ENCODE data around the gene ABLIM2. TPM values are rescaled to one million over a fixed set of nuclear protein-coding genes. Genes with fewer than 3 reads are reported as not detected.

The ABLIM2 gene
- total RNA-seq, 1 donor from 2014 or later, result 7.5 TPM

DNA sequence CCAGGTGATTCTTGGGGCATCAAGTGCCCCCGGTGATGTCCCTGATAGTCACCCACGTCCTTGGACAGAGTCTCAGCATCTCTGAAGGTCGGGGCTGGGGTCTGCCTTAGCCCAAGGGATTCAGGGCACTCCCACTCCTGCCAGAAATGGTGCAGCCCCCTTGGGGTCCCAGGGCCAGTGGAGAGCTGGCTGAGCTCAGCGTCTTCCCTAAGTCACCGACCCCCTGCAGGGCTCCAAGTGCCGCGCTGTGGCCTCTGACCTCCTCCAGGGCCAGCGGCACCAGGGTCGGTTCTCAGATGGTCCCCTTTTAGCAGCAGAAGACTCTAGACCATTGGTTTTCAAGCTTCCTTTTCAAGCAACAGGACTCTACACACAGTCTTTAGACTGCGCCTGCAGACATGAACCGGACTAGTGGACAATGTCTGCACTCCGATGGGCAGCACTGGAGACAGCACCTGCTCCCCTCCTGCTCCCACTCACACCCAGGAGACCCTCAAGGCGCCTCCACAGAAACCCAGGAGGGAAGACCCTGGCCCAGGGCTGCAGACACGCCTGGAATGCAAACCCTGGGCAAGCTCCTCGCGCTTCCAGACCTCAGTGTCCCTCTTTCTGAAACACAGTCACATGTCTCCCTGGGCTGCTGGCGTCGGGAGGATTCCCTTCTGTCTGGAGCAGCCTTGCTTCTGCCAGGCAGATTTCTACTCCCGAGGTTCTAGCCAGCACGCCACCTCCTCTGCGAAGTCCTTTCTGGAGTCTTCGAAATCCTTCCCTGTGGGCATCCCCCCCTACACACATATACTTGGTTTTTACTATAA lies 53.9 kb downstream of the ABLIM2 start:
- Mint-ChIP-seq H3K4me1 (ENCODE audit: low read depth, unreplicated experiment) (peaks cover 11% of the 10 kb centered on the region), H3K4me3 (ENCODE audit: unreplicated experiment) (no peak overlapping the region), H3K27ac (ENCODE audit: unreplicated experiment) (no peak overlapping the region), H3K27me3 (ENCODE audit: unreplicated experiment) (peaks cover 10% of the 10 kb centered on the region), H3K36me3 (ENCODE audit: unreplicated experiment) (no peaks in the 10 kb centered on the region), H3K9me3 (ENCODE audit: unreplicated experiment) (peaks cover 6% of the 10 kb centered on the region)
- no peak for DNase-seq
- TF ChIP-seq, protein P1, sequence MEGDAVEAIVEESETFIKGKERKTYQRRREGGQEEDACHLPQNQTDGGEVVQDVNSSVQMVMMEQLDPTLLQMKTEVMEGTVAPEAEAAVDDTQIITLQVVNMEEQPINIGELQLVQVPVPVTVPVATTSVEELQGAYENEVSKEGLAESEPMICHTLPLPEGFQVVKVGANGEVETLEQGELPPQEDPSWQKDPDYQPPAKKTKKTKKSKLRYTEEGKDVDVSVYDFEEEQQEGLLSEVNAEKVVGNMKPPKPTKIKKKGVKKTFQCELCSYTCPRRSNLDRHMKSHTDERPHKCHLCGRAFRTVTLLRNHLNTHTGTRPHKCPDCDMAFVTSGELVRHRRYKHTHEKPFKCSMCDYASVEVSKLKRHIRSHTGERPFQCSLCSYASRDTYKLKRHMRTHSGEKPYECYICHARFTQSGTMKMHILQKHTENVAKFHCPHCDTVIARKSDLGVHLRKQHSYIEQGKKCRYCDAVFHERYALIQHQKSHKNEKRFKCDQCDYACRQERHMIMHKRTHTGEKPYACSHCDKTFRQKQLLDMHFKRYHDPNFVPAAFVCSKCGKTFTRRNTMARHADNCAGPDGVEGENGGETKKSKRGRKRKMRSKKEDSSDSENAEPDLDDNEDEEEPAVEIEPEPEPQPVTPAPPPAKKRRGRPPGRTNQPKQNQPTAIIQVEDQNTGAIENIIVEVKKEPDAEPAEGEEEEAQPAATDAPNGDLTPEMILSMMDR (IDR thresholded peaks at IDR 0.05; ENCODE audit: partially characterized antibody, unreplicated experiment), result no peak

DNA sequence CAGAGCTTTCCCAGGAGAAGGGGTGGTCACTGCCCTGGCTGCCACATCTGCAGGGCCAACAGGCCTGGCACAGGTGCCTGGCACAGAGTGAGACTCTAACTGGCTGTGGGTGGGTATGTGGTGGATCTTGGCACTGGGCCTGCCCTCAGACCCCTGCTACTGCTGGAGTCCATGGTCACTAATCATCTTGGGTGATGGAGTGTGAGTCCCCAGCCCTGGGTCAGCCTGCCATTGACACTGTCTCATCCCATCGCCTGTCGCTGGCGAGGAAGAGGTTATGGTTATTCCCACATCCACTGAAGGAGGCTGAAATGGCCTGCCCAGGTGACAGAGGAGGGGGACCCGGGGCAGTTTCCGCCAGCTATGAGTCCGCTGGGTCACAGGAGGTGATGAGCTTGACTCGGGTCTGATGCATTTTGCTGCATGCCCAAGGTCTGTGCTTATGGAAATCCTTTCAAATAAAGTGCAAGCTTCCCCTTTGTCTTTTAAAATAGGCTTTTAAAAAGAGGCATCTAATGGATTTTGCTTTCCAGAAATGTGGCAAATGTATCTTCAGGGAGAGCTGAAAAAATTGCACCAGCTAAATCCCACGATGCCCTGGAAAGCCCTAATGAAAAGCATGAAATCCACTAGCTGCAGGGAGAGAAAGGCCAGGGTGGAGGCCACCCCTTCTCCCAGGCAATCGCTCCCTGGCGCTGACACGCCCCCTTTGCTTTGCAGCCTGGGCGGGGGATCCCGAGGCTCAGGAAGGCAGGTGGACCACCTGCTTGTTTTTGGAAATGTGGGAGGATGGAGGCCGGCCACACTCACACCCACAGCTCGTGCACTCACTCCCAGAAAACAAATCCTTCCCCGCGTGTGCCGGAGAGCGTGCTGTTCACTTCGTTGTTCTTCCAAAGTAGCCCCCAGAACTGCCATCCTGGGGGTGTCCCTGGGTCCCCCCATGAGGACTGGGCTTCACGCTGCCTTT lies 54.9 kb downstream of the ABLIM2 start:
- TF ChIP-seq, protein P1 (IDR thresholded peaks at IDR 0.05; ENCODE audit: partially characterized antibody, unreplicated experiment), result no peak
- no peak overlapping the region for H3K4me3 Mint-ChIP-seq (ENCODE audit: unreplicated experiment)
- peaks cover 11% of the 10 kb centered on the region for H3K4me1 Mint-ChIP-seq (ENCODE audit: low read depth, unreplicated experiment)
- DNase-seq, result no peak
- H3K36me3 Mint-ChIP-seq (ENCODE audit: unreplicated experiment), result no peaks in the 10 kb centered on the region
- H3K9me3 Mint-ChIP-seq (ENCODE audit: unreplicated experiment), result peaks cover 6% of the 10 kb centered on the region
- peaks cover 10% of the 10 kb centered on the region for H3K27me3 Mint-ChIP-seq (ENCODE audit: unreplicated experiment)
- no peak overlapping the region for H3K27ac Mint-ChIP-seq (ENCODE audit: unreplicated experiment)

DNA sequence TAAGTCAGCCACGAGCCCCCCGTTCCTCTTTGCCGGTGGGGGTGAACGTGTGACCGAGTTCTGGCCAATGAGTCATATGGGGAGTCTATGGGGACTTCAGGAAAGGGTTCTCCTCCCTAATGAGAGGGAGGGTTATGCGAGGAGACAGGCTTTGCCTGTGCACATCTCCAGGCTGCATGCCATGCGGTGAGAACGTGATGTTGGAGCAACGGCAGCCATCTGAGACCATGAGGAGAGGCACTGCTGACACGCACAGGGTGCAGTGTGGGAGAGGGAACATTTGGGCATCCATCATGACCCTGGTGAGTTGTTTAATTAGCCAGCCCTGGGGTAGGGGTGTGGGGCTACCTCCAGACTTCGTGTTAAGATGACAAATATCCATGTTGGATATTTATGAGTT lies 55.8 kb downstream of the ABLIM2 start:
- H3K4me3 Mint-ChIP-seq (ENCODE audit: unreplicated experiment), result no peak overlapping the region
- H3K36me3 Mint-ChIP-seq (ENCODE audit: unreplicated experiment), result no peaks in the 10 kb centered on the region
- peaks cover 6% of the 10 kb centered on the region for H3K9me3 Mint-ChIP-seq (ENCODE audit: unreplicated experiment)
- H3K27me3 Mint-ChIP-seq (ENCODE audit: unreplicated experiment), result peaks cover 10% of the 10 kb centered on the region
- TF ChIP-seq, protein P1 (IDR thresholded peaks at IDR 0.05; ENCODE audit: partially characterized antibody, unreplicated experiment), result no peak
- no peak overlapping the region for H3K27ac Mint-ChIP-seq (ENCODE audit: unreplicated experiment)
- DNase-seq, result no peak
- peaks cover 11% of the 10 kb centered on the region for H3K4me1 Mint-ChIP-seq (ENCODE audit: low read depth, unreplicated experiment)

DNA sequence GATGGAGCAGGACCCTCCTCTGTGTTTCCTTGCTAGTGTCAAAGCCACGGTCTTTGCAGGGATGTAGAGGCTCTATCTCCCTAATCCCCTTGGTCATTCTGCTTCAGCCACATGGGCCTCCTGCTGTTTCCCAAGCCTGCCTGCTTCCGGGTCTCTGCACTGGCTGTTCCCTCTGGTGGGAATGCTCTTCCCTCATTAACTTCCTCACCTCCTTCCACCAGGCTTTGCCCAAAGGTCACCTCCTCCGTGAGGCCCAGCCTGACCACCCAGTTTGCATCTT lies 56.6 kb downstream of the ABLIM2 start:
- Mint-ChIP-seq H3K9me3 (ENCODE audit: unreplicated experiment) (peaks cover 6% of the 10 kb centered on the region), H3K4me3 (ENCODE audit: unreplicated experiment) (no peak overlapping the region), H3K4me1 (ENCODE audit: low read depth, unreplicated experiment) (peaks cover 11% of the 10 kb centered on the region), H3K36me3 (ENCODE audit: unreplicated experiment) (no peaks in the 10 kb centered on the region), H3K27ac (ENCODE audit: unreplicated experiment) (no peak overlapping the region), H3K27me3 (ENCODE audit: unreplicated experiment) (peaks cover 10% of the 10 kb centered on the region)
- TF ChIP-seq, protein P1 (IDR thresholded peaks at IDR 0.05; ENCODE audit: partially characterized antibody, unreplicated experiment), result no peak
- DNase-seq, result no peak
